Colonic mucosa (tissue), 4 donors: ENCODE measurements around the gene CYFIP1. TPM values are rescaled to one million over a fixed set of nuclear protein-coding genes. Genes with fewer than 3 reads are reported as not detected.
A peak's percentile ranks its signal among the peaks of the same experiment; 100 is the strongest.
"Not testable (repeated sequence)": the region's sequence is repeated elsewhere in the genome, so short reads cannot be mapped to it uniquely, and the experiment has no call there.

Experiments
- DNase-seq: peaks from one replicate; pipeline ENCODE4 v3.0.0-alpha.2; 2020
- H3K27ac ChIP-seq: fragments of 200-600 bp; one replicate; pipeline ENCODE4 v1.8.0; 2021
- H3K27me3 ChIP-seq: fragments of 200-600 bp; one replicate; pipeline ENCODE4 v1.8.0; 2021
- H3K36me3 ChIP-seq: fragments of 200-600 bp; one replicate; pipeline ENCODE4 v1.8.0; 2021
- H3K4me1 ChIP-seq: fragments of 200-600 bp; one replicate; pipeline ENCODE4 v1.8.0; 2021; ENCODE audit warnings: mild to moderate bottlenecking
- H3K4me3 ChIP-seq: fragments of 200-600 bp; one replicate; pipeline ENCODE4 v1.8.0; 2021
- H3K9ac ChIP-seq, 2 donors: one replicate each; pipeline ENCODE4 v1.7.0; 2013; ENCODE audit warnings: control low read depth in 2 of 2, low read depth in 2 of 2, low read length in 2 of 2
- H3K9me3 ChIP-seq: fragments of 200-600 bp; one replicate; pipeline ENCODE4 v1.8.0; 2021
- intact Hi-C: fragments of 100-400 bp; cut with DNase I; formaldehyde crosslinking; loops from one replicate; pipeline ENCODE4 v1.14.1; 2022
- total RNA-seq, 2 donors: library from RNA; stranded (reverse); fragmentation: NEBNext Ultra II Directional in 1 of 2; extraction: Animal tissue kit (Norgen Biotek cat#: 25700) in 1 of 2; gene quantifications; one replicate each; pipeline ENCODE4 v1.2.1, GENCODE V29; 2021
- TF ChIP-seq, protein P1 (sequence below): fragments of 200-600 bp; IDR thresholded peaks from one replicate; pipeline ENCODE4 v1.8.0; 2022; ENCODE audit warnings: antibody characterized with exemption, mild to moderate bottlenecking
- donor health status: healthy.
- donor health status: DM: no; HTN: no; CAD: no.
- donor health status: DM: no; HTN: no; CAD: no.

Gene CYFIP1
- total RNA-seq, 2 donors from 2014 or later, result 119 to 165 TPM

DNA sequence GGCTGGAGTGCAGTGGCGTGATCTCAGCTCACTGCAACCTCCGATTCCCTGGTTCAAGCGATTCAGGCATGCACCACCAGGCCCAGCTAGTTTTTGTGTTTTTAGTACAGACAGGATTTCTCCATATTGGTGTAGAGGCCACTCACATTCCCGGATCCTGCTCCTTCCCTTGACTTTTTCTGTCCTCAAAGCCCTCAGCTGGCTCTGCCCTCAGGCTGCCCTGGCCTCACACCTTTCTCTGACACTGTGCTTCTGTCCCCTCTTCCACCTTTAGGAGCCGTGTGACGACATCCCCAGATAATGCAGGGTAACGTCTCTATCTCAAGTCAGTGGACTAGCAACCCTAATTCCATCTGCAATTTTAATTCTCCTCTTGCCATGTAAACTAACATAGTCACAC, 8.6 kb upstream of the CYFIP1 start:
- no peaks in the 10 kb centered on the region for H3K27me3 ChIP-seq
- no peak overlapping the region for H3K27ac ChIP-seq
- DNase-seq, result no peak
- H3K36me3 ChIP-seq, result no peaks in the 10 kb centered on the region
- TF ChIP-seq, protein P1, sequence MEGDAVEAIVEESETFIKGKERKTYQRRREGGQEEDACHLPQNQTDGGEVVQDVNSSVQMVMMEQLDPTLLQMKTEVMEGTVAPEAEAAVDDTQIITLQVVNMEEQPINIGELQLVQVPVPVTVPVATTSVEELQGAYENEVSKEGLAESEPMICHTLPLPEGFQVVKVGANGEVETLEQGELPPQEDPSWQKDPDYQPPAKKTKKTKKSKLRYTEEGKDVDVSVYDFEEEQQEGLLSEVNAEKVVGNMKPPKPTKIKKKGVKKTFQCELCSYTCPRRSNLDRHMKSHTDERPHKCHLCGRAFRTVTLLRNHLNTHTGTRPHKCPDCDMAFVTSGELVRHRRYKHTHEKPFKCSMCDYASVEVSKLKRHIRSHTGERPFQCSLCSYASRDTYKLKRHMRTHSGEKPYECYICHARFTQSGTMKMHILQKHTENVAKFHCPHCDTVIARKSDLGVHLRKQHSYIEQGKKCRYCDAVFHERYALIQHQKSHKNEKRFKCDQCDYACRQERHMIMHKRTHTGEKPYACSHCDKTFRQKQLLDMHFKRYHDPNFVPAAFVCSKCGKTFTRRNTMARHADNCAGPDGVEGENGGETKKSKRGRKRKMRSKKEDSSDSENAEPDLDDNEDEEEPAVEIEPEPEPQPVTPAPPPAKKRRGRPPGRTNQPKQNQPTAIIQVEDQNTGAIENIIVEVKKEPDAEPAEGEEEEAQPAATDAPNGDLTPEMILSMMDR, result no peak
- no peaks in the 10 kb centered on the region for H3K4me1 ChIP-seq
- no peak overlapping the region for H3K9ac ChIP-seq
- intact Hi-C loops, result no loop called here
- H3K4me3 ChIP-seq, result no peak overlapping the region
- H3K9me3 ChIP-seq, result no peaks in the 10 kb centered on the region

GRCh38 chr15:22981931-22982330, 1.8 kb upstream of the CYFIP1 start:
- H3K4me1 ChIP-seq, H3K9ac ChIP-seq, H3K27me3 ChIP-seq, DNase-seq, H3K36me3 ChIP-seq, H3K9me3 ChIP-seq, intact Hi-C loops, H3K4me3 ChIP-seq, H3K27ac ChIP-seq: not testable (repeated sequence)

DNA sequence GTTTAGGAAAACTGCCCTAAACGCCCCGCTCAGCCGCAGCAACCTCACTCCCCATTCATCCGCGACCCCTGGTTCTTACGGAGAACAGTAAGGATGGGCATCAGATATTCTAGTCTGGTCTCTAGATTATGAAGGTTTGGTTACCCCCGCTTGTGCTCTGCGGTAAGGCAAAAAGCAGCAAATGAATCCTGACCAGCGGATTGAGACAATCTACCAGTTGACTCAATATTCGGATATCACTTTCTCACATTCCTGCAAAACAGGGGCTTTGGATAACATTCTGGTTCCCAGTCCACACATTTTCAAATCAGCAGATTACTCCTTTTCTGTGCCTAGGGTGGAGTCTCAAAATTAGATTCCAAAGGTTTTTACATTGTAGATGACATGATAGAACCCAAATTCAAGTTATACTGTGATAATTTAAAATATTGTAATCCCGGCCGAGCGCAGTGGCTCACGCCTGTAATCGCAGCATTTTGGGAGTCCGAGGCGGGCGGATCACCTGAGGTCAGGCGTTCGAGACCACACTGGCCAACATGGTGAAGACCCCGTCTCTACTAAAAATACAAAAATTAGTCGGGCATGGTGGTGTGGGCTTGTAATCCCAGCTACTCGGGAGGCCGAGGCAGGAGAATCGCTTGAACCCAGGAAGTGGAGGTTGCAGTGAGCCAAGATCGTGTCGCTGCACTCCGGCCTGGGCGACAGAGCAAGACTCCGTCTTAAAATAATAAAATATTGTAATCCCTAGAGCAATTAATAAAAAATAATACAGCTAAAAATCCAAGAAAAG, 1.1 kb upstream of the CYFIP1 start:
- intact Hi-C loops, result no loop called here
- Histone ChIP-seq H3K27me3 (no peaks in the 10 kb centered on the region), H3K9ac (peak overlapping the region; percentile 81 to 96), H3K9me3 (no peaks in the 10 kb centered on the region), H3K4me3 (peak overlapping the region; percentile 85), H3K27ac (peak overlapping the region; percentile 83), H3K4me1 (peaks cover 5% of the 10 kb centered on the region), H3K36me3 (no peaks in the 10 kb centered on the region)
- TF ChIP-seq, protein P1, result no peak
- no peak for DNase-seq

DNA sequence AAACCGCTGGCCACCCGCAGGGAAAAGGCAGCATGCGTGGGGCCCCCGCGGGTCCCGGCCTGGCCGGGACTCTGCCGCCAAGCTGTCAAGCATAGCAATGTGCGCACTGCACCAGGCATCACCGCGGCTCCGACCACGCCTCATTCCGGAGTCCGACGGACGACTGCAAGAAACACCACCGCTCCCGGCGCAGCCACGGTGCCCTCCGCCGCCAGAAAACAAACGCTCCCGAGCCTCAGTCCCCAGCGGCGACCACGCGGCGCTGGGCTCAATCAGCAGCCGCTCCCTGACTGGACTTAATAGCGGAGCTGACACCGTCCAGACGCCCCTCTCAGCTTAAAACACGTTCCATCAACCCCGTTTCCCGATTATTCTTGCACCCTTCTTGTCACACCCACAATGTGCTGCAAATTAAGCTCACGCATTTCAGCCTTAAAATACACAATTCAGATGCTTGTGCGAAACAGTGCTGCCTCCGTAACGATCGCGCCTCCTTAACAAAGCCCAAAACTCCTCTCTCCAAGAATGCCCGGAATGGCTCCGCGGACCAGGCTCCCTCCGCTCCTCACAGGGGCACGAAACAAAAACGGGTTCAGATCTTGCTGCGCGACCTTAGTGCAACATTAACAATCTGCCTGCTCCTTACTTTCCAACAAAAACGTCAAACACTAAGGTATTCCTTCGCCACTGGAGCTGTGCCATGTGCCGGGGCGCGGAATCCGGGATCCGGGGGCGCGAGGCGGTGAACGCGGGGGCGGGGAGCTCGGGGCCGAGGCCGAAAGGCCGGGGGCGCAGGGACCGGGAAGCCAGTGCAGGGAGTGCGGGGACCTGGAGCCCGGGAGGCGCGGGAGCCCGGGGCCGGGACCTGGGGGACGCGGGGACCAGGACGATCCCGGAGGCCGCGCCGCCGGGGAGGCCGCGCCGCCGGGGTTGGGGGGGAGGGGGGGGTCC, 655 bp downstream of the CYFIP1 start:
- Histone ChIP-seq H3K27me3 (no peaks in the 10 kb centered on the region), H3K4me1 (peaks cover 5% of the 10 kb centered on the region), H3K4me3 (peak overlapping the region; percentile 85), H3K9ac (peak overlapping the region; percentile 89 to 96), H3K27ac (peak overlapping the region; percentile 83), H3K36me3 (no peaks in the 10 kb centered on the region), H3K9me3 (no peaks in the 10 kb centered on the region)
- TF ChIP-seq, protein P1, result no peak
- intact Hi-C loops, result loop anchor here (5.0 kb wide), 1 partner anchor 37 kb away; no protein-coding TSS in a partner anchor
- peak; percentile 80 for DNase-seq

DNA sequence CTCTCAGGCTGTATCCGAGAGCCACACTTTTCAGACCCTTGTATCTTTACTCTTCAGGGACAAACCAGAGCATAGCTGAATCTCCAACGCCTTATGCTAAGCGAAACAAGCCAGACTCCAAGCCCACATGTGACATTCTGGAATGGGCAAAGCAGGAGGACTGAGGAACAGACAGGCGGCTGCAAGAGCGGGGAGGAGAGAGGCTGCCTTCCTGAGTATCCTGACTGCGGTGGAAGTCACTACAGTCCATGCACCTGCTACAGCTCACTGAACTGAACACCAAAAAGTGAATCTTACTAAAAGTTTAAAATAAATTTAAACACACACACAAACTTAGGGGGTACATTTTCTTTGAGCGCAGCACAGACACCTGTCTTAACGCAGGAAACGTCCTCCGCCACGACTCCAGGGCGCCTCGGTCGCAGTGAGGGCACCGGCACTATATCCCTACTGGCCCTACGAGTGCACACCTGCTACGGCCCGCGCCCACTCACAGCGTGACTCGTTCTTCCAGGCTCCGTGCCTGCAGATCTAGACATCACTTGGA, 1.4 kb downstream of the CYFIP1 start:
- intact Hi-C loops, result loop anchor here (5.0 kb wide), 1 partner anchor 36 kb away; no protein-coding TSS in a partner anchor
- no peaks in the 10 kb centered on the region for H3K27me3 ChIP-seq

More for the DNA sequence above, 1.4 kb downstream of the CYFIP1 start:
- Histone ChIP-seq H3K36me3 (no peaks in the 10 kb centered on the region), H3K27ac (no peak overlapping the region), H3K4me3 (peak overlapping the region; percentile 85), H3K9me3 (no peaks in the 10 kb centered on the region), H3K9ac (peak overlapping the region; percentile 89 to 96), H3K4me1 (peaks cover 5% of the 10 kb centered on the region)
- DNase-seq, result no peak
- TF ChIP-seq, protein P1, result no peak
